ENCODE data around the gene MVD. TPM values are rescaled to one million over a fixed set of nuclear protein-coding genes. Genes with fewer than 3 reads are reported as not detected.

MVD gene
- total and polyA plus RNA-seq, 2 of the 13 experiments (the other 11 are each of a cell fraction or from before 2014, with no cell fraction given), result 28.1 to 187 TPM

DNA sequence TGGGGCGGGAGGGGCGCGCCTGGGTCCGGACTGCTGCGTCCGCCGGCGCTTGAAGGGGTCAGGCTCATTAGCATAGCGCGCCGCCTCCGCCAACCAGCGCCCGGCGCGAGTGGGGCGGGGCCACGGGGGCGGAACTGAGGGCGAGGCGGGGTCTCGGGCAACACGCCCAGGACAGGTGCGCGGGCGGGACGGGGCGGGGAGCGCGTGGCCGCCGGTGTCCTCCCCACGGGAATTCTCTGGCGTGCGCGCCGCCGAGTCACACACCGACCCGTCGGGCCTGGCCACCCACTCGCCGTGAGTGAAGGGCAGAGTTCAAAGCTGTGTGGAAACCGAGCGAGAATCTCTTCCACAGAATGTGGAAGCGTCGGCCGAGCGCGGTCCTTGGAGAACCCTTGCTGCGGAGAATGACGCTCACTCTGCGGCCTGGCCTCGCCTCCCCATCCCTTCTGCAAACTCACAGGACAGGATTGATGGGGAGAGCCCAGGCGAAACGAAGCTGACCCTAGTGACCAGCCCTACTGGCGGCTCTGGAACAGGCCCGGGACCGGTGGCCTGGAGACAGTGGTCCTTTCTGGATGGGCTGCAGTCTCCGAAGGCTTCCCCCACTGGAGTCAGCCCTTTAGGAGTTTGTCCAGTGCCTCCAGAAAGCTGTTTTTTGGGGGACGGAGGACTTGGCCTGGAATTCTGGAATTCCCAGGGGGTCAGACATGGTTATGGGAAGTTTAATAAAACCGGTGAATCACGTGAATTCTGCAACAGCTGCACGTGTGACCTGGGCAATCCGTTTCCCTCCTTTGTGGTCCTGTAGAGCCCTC, 23.8 kb upstream of the MVD start, which contains the start of gene SNAI3 (continued):
- TF ChIP-seq, protein P1, sequence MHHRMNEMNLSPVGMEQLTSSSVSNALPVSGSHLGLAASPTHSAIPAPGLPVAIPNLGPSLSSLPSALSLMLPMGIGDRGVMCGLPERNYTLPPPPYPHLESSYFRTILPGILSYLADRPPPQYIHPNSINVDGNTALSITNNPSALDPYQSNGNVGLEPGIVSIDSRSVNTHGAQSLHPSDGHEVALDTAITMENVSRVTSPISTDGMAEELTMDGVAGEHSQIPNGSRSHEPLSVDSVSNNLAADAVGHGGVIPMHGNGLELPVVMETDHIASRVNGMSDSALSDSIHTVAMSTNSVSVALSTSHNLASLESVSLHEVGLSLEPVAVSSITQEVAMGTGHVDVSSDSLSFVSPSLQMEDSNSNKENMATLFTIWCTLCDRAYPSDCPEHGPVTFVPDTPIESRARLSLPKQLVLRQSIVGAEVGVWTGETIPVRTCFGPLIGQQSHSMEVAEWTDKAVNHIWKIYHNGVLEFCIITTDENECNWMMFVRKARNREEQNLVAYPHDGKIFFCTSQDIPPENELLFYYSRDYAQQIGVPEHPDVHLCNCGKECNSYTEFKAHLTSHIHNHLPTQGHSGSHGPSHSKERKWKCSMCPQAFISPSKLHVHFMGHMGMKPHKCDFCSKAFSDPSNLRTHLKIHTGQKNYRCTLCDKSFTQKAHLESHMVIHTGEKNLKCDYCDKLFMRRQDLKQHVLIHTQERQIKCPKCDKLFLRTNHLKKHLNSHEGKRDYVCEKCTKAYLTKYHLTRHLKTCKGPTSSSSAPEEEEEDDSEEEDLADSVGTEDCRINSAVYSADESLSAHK (CRISPR knock-in tag; IDR thresholded peaks at IDR 0.05; ENCODE audit: borderline replicate concordance), result peak; percentile 53; the same call in 1 of the 2 replicates
- TF ChIP-seq KLF16 (CRISPR knock-in tag; IDR thresholded peaks at IDR 0.05) (peak in 1 of 2 experiments; percentile 68; a peak in 2 of 4 replicates), NFYC (CRISPR knock-in tag; IDR thresholded peaks at IDR 0.05) (peak; percentile 70), ARHGAP35 (CRISPR knock-in tag; IDR thresholded peaks at IDR 0.05; ENCODE audit: borderline replicate concordance) (peak; percentile 76), ZNF256 (CRISPR knock-in tag; conservative IDR thresholded peaks at IDR 0.05) (no peak), ELF4 (CRISPR knock-in tag; IDR thresholded peaks at IDR 0.05; ENCODE audit: borderline replicate concordance) (no peak), ZNF225 (CRISPR knock-in tag; IDR thresholded peaks at IDR 0.05) (peak; percentile 31; the same call in 1 of the 2 replicates), PAF1 (CRISPR knock-in tag; IDR thresholded peaks at IDR 0.05) (no peak), ZNF451 (CRISPR knock-in tag; IDR thresholded peaks at IDR 0.05) (0 out of 2 replicates have a peak, but pooled peaks have one; percentile 12), JUN (CRISPR knock-in tag; IDR thresholded peaks at IDR 0.05) (peak; percentile 61; the same call in 1 of the 2 replicates), TSC22D2 (CRISPR knock-in tag; IDR thresholded peaks at IDR 0.05; ENCODE audit: borderline replicate concordance) (no peak), NR2F6 (IDR thresholded peaks at IDR 0.05) (no peak), NR2F6 (CRISPR knock-in tag; IDR thresholded peaks at IDR 0.05) (0 out of 2 replicates have a peak, but pooled peaks have one; percentile 7), NRL (CRISPR knock-in tag; IDR thresholded peaks at IDR 0.05; ENCODE audit: borderline replicate concordance) (peak; percentile 57; the same call in 1 of the 2 replicates), ZNF879 (CRISPR knock-in tag; IDR thresholded peaks at IDR 0.05) (peak; percentile 87; the same call in 1 of the 2 replicates)
- TF ChIP-seq, protein P2, sequence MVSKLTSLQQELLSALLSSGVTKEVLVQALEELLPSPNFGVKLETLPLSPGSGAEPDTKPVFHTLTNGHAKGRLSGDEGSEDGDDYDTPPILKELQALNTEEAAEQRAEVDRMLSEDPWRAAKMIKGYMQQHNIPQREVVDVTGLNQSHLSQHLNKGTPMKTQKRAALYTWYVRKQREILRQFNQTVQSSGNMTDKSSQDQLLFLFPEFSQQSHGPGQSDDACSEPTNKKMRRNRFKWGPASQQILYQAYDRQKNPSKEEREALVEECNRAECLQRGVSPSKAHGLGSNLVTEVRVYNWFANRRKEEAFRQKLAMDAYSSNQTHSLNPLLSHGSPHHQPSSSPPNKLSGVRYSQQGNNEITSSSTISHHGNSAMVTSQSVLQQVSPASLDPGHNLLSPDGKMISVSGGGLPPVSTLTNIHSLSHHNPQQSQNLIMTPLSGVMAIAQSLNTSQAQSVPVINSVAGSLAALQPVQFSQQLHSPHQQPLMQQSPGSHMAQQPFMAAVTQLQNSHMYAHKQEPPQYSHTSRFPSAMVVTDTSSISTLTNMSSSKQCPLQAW (CRISPR knock-in tag; IDR thresholded peaks at IDR 0.05), result peak; percentile 52
- TF ChIP-seq, protein P3, sequence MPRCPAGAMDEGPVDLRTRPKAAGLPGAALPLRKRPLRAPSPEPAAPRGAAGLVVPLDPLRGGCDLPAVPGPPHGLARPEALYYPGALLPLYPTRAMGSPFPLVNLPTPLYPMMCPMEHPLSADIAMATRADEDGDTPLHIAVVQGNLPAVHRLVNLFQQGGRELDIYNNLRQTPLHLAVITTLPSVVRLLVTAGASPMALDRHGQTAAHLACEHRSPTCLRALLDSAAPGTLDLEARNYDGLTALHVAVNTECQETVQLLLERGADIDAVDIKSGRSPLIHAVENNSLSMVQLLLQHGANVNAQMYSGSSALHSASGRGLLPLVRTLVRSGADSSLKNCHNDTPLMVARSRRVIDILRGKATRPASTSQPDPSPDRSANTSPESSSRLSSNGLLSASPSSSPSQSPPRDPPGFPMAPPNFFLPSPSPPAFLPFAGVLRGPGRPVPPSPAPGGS (CRISPR knock-in tag; IDR thresholded peaks at IDR 0.05), result peak; percentile 34; the same call in 1 of the 2 replicates
- TF ChIP-seq, protein P4, sequence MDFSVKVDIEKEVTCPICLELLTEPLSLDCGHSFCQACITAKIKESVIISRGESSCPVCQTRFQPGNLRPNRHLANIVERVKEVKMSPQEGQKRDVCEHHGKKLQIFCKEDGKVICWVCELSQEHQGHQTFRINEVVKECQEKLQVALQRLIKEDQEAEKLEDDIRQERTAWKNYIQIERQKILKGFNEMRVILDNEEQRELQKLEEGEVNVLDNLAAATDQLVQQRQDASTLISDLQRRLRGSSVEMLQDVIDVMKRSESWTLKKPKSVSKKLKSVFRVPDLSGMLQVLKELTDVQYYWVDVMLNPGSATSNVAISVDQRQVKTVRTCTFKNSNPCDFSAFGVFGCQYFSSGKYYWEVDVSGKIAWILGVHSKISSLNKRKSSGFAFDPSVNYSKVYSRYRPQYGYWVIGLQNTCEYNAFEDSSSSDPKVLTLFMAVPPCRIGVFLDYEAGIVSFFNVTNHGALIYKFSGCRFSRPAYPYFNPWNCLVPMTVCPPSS (IDR thresholded peaks at IDR 0.05), result no peak
- TF ChIP-seq, protein P5, sequence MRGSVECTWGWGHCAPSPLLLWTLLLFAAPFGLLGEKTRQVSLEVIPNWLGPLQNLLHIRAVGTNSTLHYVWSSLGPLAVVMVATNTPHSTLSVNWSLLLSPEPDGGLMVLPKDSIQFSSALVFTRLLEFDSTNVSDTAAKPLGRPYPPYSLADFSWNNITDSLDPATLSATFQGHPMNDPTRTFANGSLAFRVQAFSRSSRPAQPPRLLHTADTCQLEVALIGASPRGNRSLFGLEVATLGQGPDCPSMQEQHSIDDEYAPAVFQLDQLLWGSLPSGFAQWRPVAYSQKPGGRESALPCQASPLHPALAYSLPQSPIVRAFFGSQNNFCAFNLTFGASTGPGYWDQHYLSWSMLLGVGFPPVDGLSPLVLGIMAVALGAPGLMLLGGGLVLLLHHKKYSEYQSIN (CRISPR knock-in tag; IDR thresholded peaks at IDR 0.05; ENCODE audit: borderline replicate concordance), result no peak

Data from HepG2 (cell line).